ENCODE results near the gene ZNF680.

DNA sequence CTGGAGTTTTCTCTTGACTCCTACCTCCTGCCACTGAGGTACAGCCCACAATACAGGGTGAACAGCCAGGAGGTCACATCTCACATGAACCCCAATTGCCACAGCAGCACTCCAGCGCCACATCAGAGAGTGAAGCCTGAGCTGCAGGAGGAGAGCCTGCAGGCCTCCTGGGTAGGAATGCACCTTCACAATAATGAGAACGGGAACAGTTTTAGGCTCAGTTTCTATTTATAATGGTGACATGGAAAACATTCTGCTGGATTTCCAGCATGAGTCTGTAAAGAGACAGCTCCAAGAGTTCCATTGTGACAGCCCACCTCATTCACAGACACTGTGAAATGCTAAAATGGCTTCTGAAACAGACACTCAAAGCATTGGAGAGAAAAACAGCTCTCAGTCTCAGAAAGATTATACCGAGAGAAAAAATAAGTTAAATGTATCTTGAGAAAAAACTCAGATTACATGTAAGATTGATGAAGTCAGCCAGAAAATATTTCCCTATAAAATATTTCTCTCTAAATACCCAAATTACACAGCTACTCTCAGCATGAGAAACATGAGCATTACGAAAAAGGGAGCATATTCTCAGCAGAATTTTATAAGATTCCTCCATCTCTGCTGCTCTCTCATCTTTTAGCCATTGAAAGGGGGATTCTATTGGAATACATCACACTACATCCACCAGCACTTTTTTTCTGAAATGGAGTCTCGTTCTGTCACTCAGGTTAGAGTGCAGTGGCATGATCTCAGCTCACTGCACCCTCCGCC is 11.3 kb downstream of the ZNF680 start:
- TF ChIP-seq, protein P1, sequence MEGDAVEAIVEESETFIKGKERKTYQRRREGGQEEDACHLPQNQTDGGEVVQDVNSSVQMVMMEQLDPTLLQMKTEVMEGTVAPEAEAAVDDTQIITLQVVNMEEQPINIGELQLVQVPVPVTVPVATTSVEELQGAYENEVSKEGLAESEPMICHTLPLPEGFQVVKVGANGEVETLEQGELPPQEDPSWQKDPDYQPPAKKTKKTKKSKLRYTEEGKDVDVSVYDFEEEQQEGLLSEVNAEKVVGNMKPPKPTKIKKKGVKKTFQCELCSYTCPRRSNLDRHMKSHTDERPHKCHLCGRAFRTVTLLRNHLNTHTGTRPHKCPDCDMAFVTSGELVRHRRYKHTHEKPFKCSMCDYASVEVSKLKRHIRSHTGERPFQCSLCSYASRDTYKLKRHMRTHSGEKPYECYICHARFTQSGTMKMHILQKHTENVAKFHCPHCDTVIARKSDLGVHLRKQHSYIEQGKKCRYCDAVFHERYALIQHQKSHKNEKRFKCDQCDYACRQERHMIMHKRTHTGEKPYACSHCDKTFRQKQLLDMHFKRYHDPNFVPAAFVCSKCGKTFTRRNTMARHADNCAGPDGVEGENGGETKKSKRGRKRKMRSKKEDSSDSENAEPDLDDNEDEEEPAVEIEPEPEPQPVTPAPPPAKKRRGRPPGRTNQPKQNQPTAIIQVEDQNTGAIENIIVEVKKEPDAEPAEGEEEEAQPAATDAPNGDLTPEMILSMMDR (IDR thresholded peaks at IDR 0.05): no peak
- TF ChIP-seq POLR2A (IDR thresholded peaks at IDR 0.05): no peak
